H4 (cell line): ENCODE data around the gene CCSAP. TPM values are rescaled to one million over a fixed set of nuclear protein-coding genes. Genes with fewer than 3 reads are reported as not detected.
"Not testable (repeated sequence)": the region's sequence is repeated elsewhere in the genome, so short reads cannot be mapped to it uniquely, and the experiment has no call there.

ENCODE experiments used
- DNase-seq: peaks from one replicate; pipeline ENCODE4 v3.0.0-alpha.2; 2015; ENCODE audit warnings: low spot score
- total RNA-seq: library from RNA; depleted of rRNA; stranded (reverse); fragments of >200 nt; shearing (Covaris generic); gene quantifications from 2 replicates; pipeline ENCODE4 v1.2.3, GENCODE V29; 2014

Gene CCSAP
- total RNA-seq, 1 experiment from 2014 or later, result 10.3 TPM

DNA sequence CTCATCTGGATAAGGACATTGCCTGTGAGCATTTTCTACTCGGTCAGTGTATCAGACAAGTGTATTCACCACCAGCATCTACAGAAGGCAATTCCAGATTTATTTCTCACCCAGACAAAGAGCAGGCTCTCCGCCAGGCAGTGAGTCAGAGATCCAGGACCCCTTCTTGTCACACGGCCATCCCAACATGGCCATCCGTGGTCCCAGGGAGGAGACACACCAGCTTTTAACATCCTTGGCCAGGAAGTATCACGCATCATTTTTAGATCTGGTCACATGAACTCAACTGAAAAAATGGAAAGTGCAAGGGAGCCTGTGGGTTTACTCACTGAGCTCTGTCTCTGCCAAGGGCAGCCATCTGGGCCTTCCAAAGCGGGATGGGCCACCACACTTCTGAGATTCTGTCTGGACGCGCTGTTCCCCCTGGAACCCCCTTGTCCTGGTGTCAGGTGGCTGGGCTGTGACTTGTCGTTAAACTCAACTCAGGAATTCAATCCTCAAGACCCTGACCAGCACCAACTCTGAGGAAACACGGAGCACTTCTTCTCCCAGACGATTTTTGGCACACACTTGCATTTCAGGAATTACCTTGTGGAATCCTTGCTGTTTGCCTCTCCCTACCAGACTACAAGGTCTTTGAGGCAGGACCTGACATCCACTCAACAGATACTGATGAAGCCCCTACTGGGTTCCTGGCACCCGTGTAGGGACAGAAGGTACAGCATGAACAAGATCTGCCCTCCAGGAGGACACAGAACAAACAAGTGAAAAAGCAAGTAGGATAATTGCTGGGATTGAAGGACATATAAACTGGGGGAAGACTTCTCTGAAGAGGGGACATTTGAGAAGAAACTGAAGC, 21.6 kb upstream of the CCSAP start:
- DNase-seq, result no peak

DNA sequence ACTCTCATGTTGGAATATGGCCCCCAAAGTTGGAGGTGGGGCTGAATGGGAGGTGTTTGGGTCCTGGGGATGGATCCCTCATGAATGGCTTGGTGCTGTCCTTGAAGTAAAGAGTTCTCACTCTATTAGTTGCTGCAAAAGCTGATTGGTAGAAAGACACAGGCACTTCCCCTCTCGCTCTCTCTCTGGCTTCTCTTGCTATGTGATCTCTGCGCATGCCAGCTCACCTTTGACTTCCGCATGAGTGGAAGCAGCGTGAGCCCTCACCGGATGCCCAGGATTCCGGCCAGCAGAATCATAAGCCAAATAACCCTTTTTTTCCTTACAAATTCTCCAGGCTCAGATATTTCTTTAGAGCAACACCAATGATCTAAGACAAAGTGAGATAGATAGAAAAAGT, 20.9 kb upstream of the CCSAP start:
- no peak for DNase-seq

DNA sequence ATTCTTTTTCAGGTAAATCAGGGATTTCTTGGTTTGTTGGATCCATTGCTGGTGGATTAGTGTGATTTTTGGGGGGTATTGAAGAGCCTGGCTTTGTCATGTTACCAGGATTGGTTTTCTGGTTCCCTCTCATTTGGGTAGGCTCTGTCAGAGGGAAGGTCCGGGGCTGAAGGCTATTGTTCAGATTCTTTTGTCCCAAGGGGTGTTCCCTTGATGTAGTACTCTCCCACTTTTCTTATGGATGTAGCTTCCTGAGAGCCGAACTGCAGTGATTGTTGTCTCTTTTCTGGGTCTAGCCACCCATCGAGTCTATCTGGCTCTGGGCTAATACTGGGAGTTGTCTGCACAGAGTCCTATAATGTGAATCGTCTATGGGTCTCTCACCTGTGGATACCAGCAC, 17.6 kb upstream of the CCSAP start:
- DNase-seq, result no peak

DNA sequence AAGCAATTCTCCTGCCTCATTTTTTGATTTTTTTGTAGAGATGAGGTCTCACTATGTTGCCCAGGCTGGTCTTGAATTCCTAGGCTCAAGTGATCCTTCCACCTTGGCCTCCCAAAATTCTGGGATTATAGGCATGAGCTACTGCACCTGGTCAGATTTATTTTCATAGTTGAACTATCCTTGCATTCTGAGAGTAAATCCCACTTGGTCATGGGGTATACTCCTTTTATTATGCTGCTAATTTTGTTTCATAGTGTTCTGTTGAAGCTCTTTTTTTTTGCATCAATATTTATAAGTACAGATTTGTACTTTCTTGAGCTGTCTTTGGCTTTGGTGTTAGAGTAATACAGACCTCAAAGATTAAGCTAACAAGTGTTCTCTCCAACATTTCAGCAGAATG, 12.8 kb upstream of the CCSAP start:
- no peak for DNase-seq

DNA sequence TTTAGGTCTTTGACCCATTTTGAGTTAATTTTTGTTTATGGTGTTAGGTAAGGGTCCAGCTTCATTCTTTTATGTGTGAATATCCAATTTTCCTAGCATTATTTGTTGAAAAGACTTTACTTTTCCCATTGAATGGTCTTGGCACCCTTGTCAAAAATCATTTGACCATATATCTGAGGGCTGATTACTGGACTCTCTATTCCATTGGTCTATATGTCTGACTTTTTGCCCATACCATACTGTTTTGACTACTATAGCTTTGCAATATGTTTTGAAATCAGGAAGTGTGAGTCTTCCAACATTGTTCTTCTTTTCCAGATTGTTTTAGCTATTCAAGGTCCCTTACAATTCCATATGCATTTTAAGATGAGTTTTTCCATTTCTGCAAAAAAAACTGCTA, 11.4 kb upstream of the CCSAP start:
- DNase-seq, result no peak

DNA sequence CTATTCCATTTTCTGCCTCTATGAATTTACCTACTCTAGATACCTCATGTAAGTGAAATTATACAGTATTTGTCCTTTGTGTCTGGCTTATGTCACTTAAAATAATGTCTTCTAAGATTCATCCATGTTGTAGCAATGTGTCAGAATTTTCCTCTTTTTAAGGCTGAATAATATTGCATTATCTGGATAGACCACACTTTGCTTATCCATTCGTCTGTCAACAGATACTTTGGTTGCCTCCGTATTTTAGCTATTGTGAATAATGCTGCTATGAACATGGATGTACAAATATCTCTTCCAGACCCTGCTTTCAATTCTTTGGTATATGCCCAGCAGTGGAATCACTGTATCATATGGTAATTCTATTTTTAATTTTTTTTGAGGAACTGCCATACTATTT, 10.1 kb upstream of the CCSAP start:
- no peak for DNase-seq

DNA sequence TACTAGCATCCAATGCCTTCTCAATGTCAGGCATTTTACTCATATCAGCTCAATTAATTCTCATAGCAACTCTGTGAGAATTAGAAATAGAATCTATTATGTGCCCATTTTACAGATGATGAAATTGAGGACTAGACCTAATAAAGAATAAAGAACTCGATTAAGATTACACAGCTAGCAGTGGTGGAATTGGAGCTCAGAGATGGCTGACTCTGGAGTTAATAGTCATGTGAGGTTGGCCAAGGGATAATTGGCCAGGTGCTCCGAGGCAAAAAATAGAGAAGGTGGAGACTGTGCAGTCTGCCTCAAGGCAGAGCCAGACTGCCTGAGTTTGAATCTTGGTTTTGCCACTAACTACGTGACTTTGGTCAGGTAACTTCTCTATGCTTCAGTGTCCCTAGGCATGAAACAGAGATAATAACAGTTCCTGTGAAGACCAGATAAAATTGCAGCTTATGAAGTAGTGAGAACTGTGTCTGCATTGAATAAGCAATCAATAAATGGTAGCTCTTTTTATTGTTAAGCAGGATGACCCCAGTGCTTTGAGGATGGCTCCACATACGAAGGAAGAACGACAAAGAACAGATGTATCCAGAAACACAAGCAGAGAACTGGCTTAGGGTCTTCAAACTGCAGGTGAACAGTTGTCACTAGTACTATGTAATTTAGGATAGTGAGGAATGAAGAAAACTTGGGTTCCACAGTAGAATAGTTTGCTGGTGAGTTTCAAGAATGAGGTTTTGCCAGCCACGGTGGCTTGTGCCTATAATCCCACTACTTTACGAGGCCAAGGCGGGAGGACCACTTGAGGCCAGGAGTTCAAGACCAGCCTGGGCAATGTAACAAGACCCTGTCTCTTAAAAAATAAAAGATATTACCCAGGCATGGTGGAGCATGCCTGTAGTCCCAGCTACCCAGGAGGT, 6.9 kb upstream of the CCSAP start:
- DNase-seq, result no peak

DNA sequence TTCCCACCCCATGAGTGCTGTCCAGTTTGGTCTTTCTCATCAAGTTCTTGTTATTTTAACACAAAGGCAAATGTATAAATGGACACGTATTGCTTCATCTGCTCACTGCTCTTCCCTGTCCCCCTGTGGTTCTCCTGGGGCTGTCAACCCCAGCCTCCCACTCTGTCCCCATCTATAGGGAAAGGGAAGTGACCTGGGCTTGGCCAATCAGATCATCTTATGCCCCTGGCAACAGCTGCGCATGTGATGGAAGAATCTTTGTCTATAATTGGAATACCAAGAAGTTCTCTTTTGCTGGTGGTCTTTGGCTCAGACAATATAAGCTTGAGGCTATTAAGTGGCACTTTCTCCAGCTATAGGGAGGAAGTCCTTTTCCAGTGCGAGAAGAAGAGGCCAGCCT, 4.7 kb upstream of the CCSAP start:
- no peak for DNase-seq

DNA sequence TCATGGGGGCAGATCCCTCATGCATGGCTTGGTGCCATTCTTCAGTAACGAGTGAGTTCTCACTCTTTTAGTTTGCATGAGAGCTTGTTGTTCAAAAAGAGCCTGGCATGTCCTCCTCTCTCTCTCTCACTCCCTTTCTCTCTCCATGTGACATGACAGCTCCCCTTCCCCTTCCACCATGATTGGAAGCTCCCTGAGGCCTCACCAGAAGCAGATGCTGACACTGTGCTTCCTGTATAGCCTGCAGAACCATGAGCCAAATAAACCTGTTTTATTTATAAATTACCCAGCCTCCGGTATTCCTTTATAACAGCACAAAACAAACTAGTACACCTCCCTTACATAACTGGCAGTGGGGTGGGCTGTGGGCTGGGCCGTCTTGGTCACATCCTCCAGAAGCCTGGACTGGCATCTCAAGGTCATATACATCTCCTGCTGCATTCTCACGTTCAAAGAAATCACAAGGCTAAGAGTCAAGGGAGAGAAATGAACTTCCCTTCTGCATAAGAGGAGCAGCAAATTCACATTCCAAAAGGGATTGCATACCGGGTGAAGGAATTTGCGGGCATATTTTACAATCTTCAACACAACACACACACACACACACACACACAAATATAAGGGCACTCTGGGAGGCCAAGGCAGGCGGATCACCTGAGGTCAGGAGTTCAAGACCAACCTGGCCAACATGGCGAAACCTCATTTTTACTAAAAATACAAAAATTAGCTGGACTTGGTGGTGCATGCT, 2.3 kb upstream of the CCSAP start:
- no peak for DNase-seq

DNA sequence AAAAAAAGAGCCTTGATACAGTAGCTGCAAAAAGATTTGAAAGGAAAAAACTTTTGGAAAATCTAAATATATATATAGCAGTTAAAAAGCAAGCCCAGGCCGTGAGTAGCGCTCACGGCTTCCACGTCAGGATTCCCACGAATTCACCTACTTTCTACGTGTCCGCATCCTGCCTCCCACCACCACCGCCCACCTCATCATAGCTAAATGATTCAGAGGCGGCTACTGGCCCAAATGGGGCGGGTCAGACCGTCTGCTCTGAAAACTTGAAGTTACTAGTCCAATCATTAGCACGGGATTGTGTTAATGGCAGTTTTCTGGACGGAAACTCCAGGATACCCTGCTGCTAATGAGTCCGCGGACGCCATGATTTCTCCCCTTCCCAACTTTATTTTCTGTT, 1.3 kb upstream of the CCSAP start:
- DNase-seq, result no peak

DNA sequence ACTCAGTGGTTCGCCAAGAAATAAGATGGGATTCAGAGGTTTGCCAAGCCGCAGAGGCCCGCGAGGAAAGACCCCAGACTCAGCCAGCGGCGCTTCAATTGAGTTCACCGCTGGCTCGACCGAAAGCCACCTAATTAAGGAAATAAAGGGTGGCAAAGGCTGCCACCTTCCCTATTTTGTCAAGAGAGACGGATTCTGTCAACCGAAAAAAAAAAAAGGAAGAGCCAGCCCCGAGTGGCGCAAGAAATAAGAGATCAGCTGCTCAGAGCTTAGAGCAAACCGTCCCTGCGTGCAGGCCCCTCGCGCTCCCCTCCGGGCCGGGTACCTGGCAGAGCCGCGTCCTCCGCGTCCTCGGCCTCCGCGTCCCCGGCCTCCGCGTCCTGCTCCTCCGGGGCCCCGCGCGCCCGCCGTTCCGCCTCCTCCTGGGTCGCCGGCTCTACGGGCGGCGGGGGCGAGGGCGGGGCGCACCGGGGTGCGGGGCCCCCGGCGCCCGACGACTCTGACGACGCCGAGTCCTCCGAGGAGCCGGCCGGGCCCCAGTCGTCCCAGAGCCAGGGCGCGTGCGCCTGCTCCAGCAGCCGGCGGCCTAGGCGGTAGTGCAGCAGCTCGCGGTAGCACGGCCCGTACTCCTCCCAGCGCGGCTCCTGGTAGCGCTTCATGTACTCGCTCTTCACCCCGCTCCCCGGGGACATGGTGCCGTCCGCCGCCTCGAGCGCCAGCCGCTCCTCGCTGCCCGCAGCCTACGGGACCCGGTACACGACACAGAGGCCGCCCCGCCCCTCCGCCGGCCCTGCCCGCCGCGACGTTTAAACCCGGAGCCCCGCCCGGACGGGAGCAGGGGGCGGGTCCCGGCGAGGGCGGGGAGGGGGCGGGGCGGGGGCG, 832 bp downstream of the CCSAP start:
- peak; percentile 60 for DNase-seq

DNA sequence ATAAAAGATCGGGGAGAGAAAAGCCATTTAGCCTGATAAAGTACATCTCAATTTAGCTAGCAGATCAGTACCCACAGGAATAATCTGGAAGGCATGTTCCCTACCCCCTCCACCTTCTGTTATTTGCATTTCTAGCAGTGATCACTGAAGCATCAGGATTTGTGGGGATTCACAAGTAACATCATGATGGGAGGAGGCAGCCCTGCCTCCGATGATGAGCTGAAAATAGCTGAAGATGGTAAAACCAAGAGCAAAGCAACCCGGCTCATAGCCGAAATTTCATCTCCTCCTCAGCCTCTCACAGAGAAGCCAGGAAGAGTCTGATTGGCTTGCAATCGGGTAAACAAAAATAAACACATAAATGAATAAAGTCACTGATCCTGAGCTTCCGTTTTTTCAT, 2.4 kb downstream of the CCSAP start:
- DNase-seq, result no peak

DNA sequence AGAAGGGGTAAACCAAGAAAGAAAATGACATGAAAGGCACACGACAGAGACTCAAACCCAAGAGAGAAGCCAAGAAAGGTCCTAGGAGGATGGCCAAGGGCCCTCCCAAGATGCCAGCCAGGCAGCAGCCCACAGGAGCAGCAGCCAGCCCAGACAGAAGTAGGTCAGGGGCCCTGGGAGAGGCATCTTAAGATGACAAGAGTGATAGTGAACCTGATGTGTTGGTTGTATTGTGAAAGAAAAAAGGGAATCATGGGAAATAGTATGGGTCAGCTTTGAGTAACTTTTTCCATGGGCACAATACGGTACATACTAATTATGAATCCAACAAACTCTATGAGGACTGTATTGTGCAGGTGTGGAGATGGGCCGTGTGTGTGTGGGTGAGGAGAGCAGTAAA, 3.3 kb downstream of the CCSAP start:
- DNase-seq, result no peak

DNA sequence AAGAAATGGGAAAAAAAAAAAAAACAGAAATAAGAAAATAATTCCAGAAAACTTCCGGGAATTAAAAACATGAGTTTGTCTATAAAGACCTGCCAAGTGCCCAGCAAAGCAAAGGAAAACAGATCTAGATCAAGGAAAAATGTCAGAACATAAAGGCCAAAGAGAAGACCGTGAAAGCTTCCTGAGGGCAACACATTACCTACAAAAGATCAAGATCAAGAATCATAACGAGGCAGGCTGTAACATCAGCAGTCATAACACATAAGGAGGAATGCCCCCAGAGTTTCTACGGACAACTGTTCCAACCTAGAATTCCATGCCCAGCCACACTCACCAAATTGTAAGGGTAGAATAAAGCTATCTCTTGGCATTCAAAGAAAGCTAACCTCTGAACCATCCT, 3.8 kb downstream of the CCSAP start:
- DNase-seq, result no peak

DNA sequence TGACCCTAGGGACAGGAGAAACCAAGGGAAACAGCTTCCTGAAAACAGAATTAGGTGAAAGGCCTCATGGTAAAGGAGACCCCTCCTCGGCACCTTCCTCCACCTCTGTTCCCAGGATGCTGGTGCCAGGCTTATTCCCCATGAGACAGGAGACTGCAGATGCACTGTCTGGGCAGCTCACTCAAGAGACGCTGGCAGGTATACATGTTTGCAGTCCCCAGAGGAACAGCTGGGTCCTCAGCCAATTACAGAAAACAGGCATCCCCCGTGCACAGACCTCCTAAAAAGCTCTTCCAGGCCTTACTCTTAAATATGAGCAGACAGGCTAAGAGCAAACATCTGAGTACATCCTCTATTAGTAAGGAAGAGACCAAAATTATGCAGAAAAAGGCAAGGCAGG, 6.5 kb downstream of the CCSAP start:
- no peak for DNase-seq

DNA sequence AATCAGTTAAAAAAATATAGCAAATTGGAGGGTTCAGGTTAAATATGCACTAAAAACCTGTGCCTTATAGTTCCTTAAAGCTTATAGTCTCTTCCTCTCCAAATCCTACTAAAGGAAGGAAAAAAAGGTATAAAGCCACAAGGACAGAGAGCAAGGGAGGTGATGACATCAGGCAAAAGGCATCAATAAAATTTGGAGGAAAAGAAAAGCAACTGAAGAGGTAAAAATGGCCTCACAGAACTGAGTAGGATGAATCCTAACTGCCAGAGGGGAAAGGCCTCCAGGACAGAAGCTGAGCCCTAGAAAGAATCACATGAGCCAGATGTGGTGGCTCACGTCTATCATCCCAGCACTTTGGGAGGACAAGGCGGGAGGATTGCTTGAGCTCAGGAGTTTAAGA, 8.1 kb downstream of the CCSAP start:
- no peak for DNase-seq

DNA sequence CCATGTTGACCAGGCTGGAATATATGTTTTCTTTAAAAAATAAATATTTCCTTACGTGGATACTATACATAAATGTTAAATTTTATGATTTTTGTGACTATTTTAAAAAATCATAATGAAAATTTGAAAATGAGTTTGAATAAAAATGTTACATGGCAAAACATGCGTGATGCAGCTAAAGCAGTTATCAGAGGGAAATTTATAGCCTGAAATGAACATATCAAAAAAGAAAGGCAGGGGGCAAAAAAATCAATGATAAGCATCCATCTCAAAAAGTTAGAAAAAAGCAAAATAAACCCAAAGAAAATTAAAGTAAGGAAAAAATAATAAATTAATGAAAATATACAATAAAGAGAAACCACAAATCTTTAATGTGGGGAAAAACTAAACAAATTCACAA, 8.6 kb downstream of the CCSAP start:
- no peak for DNase-seq

DNA sequence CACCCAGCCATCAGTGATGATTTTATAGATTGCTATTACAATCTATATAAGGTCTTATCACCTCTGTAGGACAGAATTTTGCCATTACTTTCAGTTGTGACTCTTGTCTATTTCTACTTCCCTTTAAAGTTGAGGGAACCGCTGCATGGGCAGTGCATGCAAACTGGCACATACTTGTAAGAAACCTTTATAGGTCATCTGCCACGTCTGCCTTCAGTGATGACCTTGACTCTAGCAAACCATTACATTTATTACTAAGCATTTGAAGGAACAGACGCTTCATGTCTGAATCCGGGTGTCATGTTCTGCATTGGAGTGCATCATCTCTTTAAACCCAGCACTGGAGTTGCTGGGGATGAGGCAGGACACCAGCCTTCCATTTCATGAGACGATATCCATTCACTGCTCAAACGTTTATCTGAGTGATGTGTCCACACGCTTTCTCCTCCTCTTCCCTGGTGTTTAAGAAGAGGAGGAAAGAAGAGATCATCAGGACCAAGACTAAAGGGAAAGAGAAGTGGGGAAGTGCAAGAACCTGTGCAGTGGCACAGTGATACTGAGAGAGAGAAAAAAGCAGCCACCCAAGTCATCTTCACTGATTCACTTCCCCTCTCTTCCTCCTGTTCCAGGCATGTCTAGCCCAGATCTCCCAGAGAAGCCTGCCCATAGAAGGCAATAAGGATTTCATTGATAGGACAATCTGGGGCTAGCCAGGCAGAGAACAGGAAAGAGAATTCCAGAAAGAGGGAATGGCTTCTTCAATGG, 14.1 kb downstream of the CCSAP start:
- no peak for DNase-seq

DNA sequence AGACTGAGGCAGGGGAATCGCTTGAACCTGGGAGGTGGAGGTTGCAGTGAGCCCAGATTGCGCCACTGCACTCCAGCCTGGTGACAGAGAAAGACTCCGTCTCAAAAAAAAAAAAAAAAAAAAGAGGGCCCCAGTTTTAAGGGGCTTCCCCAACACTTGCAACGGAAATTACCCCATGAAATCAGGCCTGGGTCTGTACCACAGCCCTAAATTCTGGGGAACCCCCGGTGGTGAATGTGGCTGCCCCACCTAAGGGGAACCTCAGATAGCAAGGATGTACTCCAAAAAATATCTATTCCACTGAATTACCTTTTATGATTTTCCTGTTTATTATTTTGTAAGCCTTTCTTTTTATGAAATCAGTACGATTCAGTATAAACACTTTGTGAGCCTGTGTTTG, 15.1 kb downstream of the CCSAP start:
- DNase-seq, result not testable (repeated sequence)

DNA sequence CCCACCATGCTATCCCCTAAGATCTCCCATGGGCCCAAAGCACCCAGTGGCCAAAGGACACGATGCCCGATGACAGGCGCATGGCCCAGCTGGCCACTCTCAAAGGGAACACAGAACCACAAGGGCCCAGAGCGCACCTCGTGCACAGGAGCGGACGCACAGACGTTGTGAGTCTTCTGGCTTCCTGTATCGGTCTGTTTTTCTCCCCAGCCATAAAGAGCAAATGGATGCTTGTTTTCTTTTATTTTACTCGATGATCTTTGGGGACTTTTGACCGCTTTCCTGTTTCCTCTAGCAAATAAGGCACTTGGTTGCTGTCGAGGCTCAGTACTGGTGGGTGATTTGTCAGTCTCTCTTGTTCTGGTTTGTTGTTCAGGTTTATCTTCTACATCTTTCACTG, 16.2 kb downstream of the CCSAP start:
- no peak for DNase-seq
